Mesenchymal stem cell (in vitro differentiated cells and primary cell): ENCODE results near the gene CYTH1.
A peak's percentile ranks its signal among the peaks of the same experiment; 100 is the strongest.

ENCODE experiments used
- DNase-seq: peaks from one replicate; pipeline ENCODE4 v3.0.0-alpha.2; 2013
- H2AFZ ChIP-seq: one replicate; pipeline ENCODE4 v1.6.1; 2013; ENCODE audit warnings: low read depth, mild to moderate bottlenecking, control low read depth, inconsistent platforms, low read length, moderate library complexity
- H2AK5ac ChIP-seq: 2 replicates; pipeline ENCODE4 v1.6.1; 2013; ENCODE audit warnings: low read length, moderate library complexity, mild to moderate bottlenecking, inconsistent platforms; ENCODE audit not compliant: severe bottlenecking
- H2BK120ac ChIP-seq: one replicate; pipeline ENCODE4 v1.6.1; 2013; ENCODE audit warnings: low read depth, mild to moderate bottlenecking, inconsistent platforms, low read length, moderate library complexity
- H2BK12ac ChIP-seq, 2 experiments: one replicate each; pipeline ENCODE4 v1.6.1; 2013; ENCODE audit warnings: inconsistent platforms in 2 of 2, low read length in 2 of 2, mild to moderate bottlenecking in 2 of 2, moderate library complexity in 2 of 2, control low read depth in 1 of 2
- H2BK15ac ChIP-seq: one replicate; pipeline ENCODE4 v1.6.1; 2013; ENCODE audit warnings: mild to moderate bottlenecking, low read depth, inconsistent platforms; ENCODE audit not compliant: poor library complexity, severe bottlenecking
- H2BK5ac ChIP-seq: 2 replicates; pipeline ENCODE4 v1.6.1; 2013; ENCODE audit warnings: low read depth, mild to moderate bottlenecking, low read length, control low read depth, inconsistent platforms; ENCODE audit not compliant: poor library complexity, severe bottlenecking
- H3K14ac ChIP-seq, 2 experiments: one replicate each; pipeline ENCODE4 v1.6.1; 2013; ENCODE audit warnings: inconsistent platforms in 2 of 2, low read length in 2 of 2, control low read depth in 1 of 2, mild to moderate bottlenecking in 1 of 2, moderate library complexity in 1 of 2
- H3K18ac ChIP-seq, 2 experiments: one replicate each; pipeline ENCODE4 v1.6.1; 2013; ENCODE audit warnings: inconsistent platforms in 2 of 2, low read length in 2 of 2, control low read depth in 1 of 2, low read depth in 1 of 2, mild to moderate bottlenecking in 1 of 2
- H3K23ac ChIP-seq, 2 experiments: one replicate each; pipeline ENCODE4 v1.6.1; 2013; ENCODE audit warnings: inconsistent platforms in 2 of 2, low read length in 2 of 2, mild to moderate bottlenecking in 2 of 2, moderate library complexity in 2 of 2, control low read depth in 1 of 2
- H3K27ac ChIP-seq: 2 replicates; pipeline ENCODE4 v1.5.1; 2013; ENCODE audit warnings: mild to moderate bottlenecking, moderate library complexity, low read length, control low read depth, inconsistent platforms; ENCODE audit not compliant: poor library complexity, severe bottlenecking
- H3K27me3 ChIP-seq, 2 experiments: 2 replicates each; pipeline versions ENCODE4 v1.6.1 to v1.7.0; 2013; ENCODE audit warnings: low read length in 2 of 2, mild to moderate bottlenecking in 2 of 2, moderate library complexity in 2 of 2, control low read depth in 1 of 2, inconsistent platforms in 1 of 2; ENCODE audit not compliant: control insufficient read depth in 1 of 2, insufficient read depth in 1 of 2
- H3K36me3 ChIP-seq, 2 experiments: 2 replicates each; pipeline versions ENCODE4 v1.6.1 to v1.7.0; 2013; ENCODE audit warnings: low read length in 2 of 2, control low read depth in 1 of 2, inconsistent platforms in 1 of 2, low read depth in 1 of 2, mild to moderate bottlenecking in 1 of 2; ENCODE audit not compliant: insufficient read depth in 2 of 2, control insufficient read depth in 1 of 2
- H3K4ac ChIP-seq, 2 experiments: one replicate each; pipeline ENCODE4 v1.6.1; 2013; ENCODE audit warnings: inconsistent platforms in 2 of 2, low read length in 2 of 2, mild to moderate bottlenecking in 2 of 2, moderate library complexity in 2 of 2, control low read depth in 1 of 2, low read depth in 1 of 2
- H3K4me1 ChIP-seq: 2 replicates; pipeline ENCODE4 v1.6.1; 2013; ENCODE audit warnings: low read depth, low read length, control low read depth; ENCODE audit not compliant: control insufficient read depth, insufficient read depth
- H3K4me2 ChIP-seq: 2 replicates; pipeline ENCODE4 v1.6.1; 2013; ENCODE audit warnings: low read length, mild to moderate bottlenecking, inconsistent platforms; ENCODE audit not compliant: poor library complexity, severe bottlenecking
- H3K4me3 ChIP-seq, 2 experiments: 2 replicates each; pipeline versions ENCODE4 v1.5.1 to v1.7.0; 2013; ENCODE audit warnings: low read length in 2 of 2, mild to moderate bottlenecking in 2 of 2, control low read depth in 1 of 2, low read depth in 1 of 2; ENCODE audit not compliant: insufficient read depth in 1 of 2
- H3K79me1 ChIP-seq: replicated peaks from 2 replicates; pipeline ENCODE4 v1.6.1; 2013; ENCODE audit warnings: mild to moderate bottlenecking, control low read depth, low read length, inconsistent platforms; ENCODE audit not compliant: poor library complexity, severe bottlenecking
- H3K9ac ChIP-seq: 2 replicates; pipeline ENCODE4 v1.7.0; 2013; ENCODE audit warnings: mild to moderate bottlenecking, low read length, moderate library complexity
- H3K9me3 ChIP-seq: 2 replicates; pipeline ENCODE4 v1.7.0; 2013; ENCODE audit warnings: mild to moderate bottlenecking, low read length; ENCODE audit not compliant: control insufficient read depth
- H4K8ac ChIP-seq: one replicate; pipeline ENCODE4 v1.6.1; 2013; ENCODE audit warnings: inconsistent platforms, mild to moderate bottlenecking, low read length, moderate library complexity
- H4K91ac ChIP-seq: one replicate; pipeline ENCODE4 v1.6.1; 2013; ENCODE audit warnings: mild to moderate bottlenecking, low read length, inconsistent platforms
- WGBS: methylation state at CpG from one replicate; pipeline ENCODE4 v1.1.7; 2013; ENCODE audit warnings: mixed read lengths; 5-methylcytosine and 5-hydroxymethylcytosine counted together

The CYTH1 gene

GRCh38 chr17:78629436-78629995, 152.6 kb downstream of the CYTH1 start:
- Histone ChIP-seq H3K23ac (no peak overlapping the region), H2AFZ (no peak overlapping the region), H3K27ac (no peak overlapping the region), H2BK15ac (no peak overlapping the region), H3K14ac (no peak overlapping the region), H3K18ac (peak overlapping the region in 1 of 2 experiments; percentile 26), H2BK12ac (peak overlapping the region in 1 of 2 experiments; percentile 25), H3K4me2 (no peak overlapping the region), H2BK5ac (no peak overlapping the region), H3K27me3 (peaks cover 0 to 18% of the 10 kb centered on the region in 2 experiments), H3K4ac (no peak overlapping the region), H4K91ac (no peak overlapping the region), H3K9me3 (no peaks in the 10 kb centered on the region), H4K8ac (no peak overlapping the region), H2AK5ac (no peak overlapping the region), H3K4me1 (peaks cover 10% of the 10 kb centered on the region), H3K9ac (no peak overlapping the region), H2BK120ac (no peak overlapping the region), H3K36me3 (no peaks in the 10 kb centered on the region), H3K79me1 (no peaks in the 10 kb centered on the region), H3K4me3 (no peak overlapping the region)
- no peak for DNase-seq
- 96% methylated on average over 23 of the region's 23 CpGs for WGBS

- Histone ChIP-seq H3K23ac (no peak overlapping the region), H3K14ac (peak overlapping the region in 1 of 2 experiments; percentile 78), H2BK120ac (no peak overlapping the region)
These were observed 153.3 kb downstream of the CYTH1 start for GRCh38 chr17:78628547-78629435.

GRCh38 chr17:78624324-78625151, 157.5 kb downstream of the CYTH1 start:
- Histone ChIP-seq H2BK12ac (no peak overlapping the region), H3K18ac (no peak overlapping the region), H2BK120ac (no peak overlapping the region), H4K91ac (no peak overlapping the region), H2BK15ac (peak overlapping the region; percentile 44), H3K79me1 (no peaks in the 10 kb centered on the region), H4K8ac (no peak overlapping the region), H3K4ac (no peak overlapping the region), H3K23ac (no peak overlapping the region), H3K9ac (no peak overlapping the region), H3K4me2 (no peak overlapping the region), H3K27ac (no peak overlapping the region), H2BK5ac (no peak overlapping the region), H3K9me3 (peaks cover 10% of the 10 kb centered on the region), H3K4me3 (no peak overlapping the region), H3K27me3 (peaks cover 0 to 5% of the 10 kb centered on the region in 2 experiments), H3K36me3 (no peaks in the 10 kb centered on the region), H3K4me1 (peaks cover 5% of the 10 kb centered on the region), H2AK5ac (no peak overlapping the region), H2AFZ (no peak overlapping the region), H3K14ac (no peak overlapping the region)
- DNase-seq, result no peak
- 88% methylated on average over 10 of the region's 14 CpGs for WGBS

More at GRCh38 chr17:78628547-78629435, 153.3 kb downstream of the CYTH1 start:
- no peaks in the 10 kb centered on the region for H3K36me3 ChIP-seq
- no peak overlapping the region for H2AFZ ChIP-seq
- no peak overlapping the region for H2BK5ac ChIP-seq
- no peaks in the 10 kb centered on the region for H3K79me1 ChIP-seq
- DNase-seq, result no peak
- H3K27ac ChIP-seq, result no peak overlapping the region
- H2BK15ac ChIP-seq, result no peak overlapping the region
- no peak overlapping the region for H3K9ac ChIP-seq
- peak overlapping the region in 1 of 2 experiments; percentile 41 for H3K18ac ChIP-seq
- peaks cover 0 to 18% of the 10 kb centered on the region in 2 experiments for H3K27me3 ChIP-seq
- H3K4me2 ChIP-seq, result no peak overlapping the region
- H2AK5ac ChIP-seq, result no peak overlapping the region
- no peak overlapping the region for H3K4me3 ChIP-seq
- WGBS, result 95% methylated on average over 30 of the region's 30 CpGs
- H3K4me1 ChIP-seq, result peaks cover 10% of the 10 kb centered on the region
- H3K9me3 ChIP-seq, result no peaks in the 10 kb centered on the region
- H4K8ac ChIP-seq, result peak overlapping the region; percentile 42
- H4K91ac ChIP-seq, result peak overlapping the region; percentile 72
- peak overlapping the region in 1 of 2 experiments; percentile 15 for H2BK12ac ChIP-seq
- H3K4ac ChIP-seq, result no peak overlapping the region
